Transverse colon (tissue), 3 donors: Measurements from ENCODE around the gene RELN.
"Not testable (repeated sequence)": the region's sequence is repeated elsewhere in the genome, so short reads cannot be mapped to it uniquely, and the experiment has no call there.

Experiments
- EP300 ChIP-seq: sonication (generic); formaldehyde crosslinking; IDR thresholded peaks from one replicate; pipeline ENCODE4 v1.6.1; 2017; ENCODE audit warnings: antibody characterized with exemption, low read depth
- POLR2A ChIP-seq: fragments of 450-650 bp; IDR thresholded peaks from one replicate; pipeline ENCODE4 v1.6.1; 2016; ENCODE audit warnings: antibody characterized with exemption, mild to moderate bottlenecking, moderate library complexity
- TF ChIP-seq, protein P1 (sequence below), 5 experiments: fragments of 200-600 bp in 3 of 5; fragments of 450-650 bp in 2 of 5; sonication (generic) in 3 of 5; IDR thresholded peaks; 1 replicate in 2 of 5; 2 replicates in 3 of 5; pipeline ENCODE4 v1.5.1; 2016 to 2017; ENCODE audit warnings: antibody characterized with exemption in 5 of 5, inconsistent platforms in 3 of 5, mild to moderate bottlenecking in 2 of 5, moderate library complexity in 1 of 5

DNA sequence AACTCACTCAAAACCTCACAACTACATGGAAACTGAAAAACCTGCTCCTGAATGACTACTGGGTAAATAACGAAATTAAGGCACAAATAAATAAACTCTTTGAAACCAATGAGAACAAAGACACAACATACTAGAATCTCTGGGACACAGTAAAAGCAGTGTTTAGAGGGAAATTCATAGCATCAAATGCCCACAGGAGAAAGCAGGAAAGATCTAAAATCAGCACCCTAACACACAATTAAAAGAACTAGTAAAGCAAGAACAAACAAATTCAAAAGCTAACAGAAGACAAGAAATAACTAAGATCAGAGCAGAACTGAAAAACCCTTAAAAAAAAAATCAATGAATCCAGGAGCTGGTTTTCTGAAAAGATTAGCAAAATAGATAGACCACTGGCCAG, 202.4 kb downstream of the RELN start:
- TF ChIP-seq, protein P1, sequence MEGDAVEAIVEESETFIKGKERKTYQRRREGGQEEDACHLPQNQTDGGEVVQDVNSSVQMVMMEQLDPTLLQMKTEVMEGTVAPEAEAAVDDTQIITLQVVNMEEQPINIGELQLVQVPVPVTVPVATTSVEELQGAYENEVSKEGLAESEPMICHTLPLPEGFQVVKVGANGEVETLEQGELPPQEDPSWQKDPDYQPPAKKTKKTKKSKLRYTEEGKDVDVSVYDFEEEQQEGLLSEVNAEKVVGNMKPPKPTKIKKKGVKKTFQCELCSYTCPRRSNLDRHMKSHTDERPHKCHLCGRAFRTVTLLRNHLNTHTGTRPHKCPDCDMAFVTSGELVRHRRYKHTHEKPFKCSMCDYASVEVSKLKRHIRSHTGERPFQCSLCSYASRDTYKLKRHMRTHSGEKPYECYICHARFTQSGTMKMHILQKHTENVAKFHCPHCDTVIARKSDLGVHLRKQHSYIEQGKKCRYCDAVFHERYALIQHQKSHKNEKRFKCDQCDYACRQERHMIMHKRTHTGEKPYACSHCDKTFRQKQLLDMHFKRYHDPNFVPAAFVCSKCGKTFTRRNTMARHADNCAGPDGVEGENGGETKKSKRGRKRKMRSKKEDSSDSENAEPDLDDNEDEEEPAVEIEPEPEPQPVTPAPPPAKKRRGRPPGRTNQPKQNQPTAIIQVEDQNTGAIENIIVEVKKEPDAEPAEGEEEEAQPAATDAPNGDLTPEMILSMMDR (IDR thresholded peaks at IDR 0.05), result not testable (repeated sequence)
- not testable (repeated sequence) for TF ChIP-seq EP300, POLR2A
